ENCODE results near the gene KIF7. TPM values are rescaled to one million over a fixed set of nuclear protein-coding genes. Genes with fewer than 3 reads are reported as not detected.

Gene KIF7
- total RNA-seq, 1 donor from 2014 or later: 0.40 TPM

- DNase-seq (ENCODE audit: low read depth in 2 of 2): peak in 1 of 2 donors; percentile 14
Measured at GRCh38 chr15:89648106-89649012, 6.9 kb downstream of the KIF7 start.

DNA sequence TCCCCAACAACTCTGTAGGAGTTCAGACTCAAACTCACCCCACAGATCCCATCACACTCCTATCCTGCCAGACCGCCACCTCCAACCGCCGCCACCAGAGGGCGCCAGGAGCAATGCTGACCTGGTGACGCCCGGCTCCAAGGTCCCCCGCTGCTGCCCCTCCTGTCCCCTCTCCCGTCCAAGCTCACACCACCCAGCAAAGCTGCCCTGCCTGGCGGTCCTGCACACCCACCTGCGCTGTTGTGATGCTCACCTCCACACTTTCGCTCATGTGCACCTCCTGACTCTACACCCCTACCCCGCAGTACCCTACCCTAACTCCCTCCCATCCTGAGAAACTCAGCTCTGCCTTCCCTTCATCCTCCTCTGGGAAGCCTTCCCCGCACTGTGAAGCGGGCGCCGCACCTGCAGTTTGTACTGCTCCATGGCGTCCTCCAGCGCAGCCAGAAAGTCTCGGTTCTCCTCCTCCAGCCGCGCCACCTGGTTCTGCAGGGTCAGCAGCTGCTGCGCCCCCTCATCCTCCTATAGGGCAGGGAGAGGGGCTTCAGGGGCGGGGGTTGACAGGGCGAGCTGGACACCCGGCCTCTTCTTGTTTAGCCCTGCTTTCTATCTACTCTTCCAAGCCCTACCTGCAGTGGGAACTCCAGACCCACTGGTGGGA lies 7.9 kb downstream of the KIF7 start:
- peak; percentile 64 to 75 for DNase-seq (ENCODE audit: low read depth in 2 of 2)

DNA sequence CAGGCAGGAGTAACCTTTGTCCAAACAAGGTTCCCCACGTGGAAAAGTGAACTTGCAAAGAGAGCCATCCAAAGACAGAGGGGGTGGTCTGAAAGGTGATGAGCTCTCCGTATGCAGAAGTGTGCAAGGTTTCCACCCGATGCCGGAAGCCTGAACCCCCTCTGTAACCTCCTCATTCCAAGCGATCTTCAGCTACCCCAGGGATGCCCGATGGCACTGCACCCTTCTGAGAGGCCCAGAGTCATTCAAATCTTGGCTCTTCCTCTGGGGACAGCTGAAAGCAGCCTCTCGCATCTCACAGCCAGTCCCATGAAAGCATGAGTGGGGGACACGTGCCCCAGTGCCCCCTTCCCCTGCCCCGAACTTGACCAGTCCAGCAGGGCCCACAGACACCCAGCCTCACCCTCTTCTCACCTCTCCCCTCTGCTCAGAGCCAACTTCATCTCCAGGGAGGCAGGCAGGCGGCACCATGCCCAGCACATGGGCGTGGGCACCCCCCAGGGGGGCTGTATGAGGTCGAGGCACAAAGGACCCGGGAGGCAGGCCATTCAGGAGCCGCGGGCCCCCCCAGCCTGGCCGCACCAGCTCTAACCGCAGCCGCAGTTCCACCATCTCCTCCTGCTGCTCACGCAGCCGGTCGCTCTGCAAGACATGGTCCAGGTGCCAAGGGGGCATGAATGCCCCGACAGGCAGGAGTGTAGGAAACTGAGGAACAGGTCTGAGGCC lies 8.7 kb downstream of the KIF7 start:
- no peak for DNase-seq (ENCODE audit: low read depth in 2 of 2)

DNA sequence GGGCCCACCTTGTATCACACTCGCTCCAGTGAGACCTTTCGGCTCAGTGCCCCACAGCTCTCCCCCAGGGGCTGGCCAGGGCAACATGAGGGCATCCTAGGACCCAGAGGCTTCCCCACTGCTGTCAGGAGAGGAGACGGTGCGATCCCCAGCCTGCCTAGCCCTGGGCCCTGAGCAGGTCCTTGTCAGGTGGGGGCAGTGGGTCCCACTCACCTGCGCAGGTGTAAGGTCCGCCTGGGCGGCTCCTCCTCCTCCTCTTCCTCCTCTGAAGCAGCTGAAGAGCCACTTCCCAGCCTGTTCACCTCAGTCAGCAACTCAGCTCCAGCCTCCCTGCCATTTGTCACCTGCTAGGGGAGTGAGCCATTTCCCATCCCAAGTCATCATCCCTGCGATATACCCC lies 9.6 kb downstream of the KIF7 start:
- DNase-seq (ENCODE audit: low read depth in 2 of 2): no peak

- DNase-seq (ENCODE audit: low read depth in 2 of 2): no peak
Measured at GRCh38 chr15:89642106-89642505, 13.2 kb downstream of the KIF7 start.

DNA sequence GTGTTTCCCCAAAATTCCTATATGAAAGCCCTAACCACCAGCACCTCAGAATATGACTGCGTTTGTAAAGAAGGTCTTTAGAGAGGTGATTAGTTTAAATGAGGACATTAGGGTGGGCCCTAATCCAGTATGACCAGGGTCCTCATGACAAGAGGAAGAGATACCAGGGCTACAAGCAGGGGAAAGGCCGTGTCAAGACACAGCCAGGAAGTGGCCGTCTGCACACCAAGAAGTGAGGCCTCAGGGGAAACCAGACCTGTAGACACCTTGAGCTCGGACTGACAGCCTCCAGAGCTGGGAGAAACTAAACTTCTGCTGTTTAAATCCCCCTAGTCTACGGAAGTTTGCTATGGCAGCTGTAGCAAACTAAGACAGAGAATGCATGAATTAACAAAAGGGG lies 14.2 kb downstream of the KIF7 start:
- DNase-seq (ENCODE audit: low read depth in 2 of 2): no peak

DNA sequence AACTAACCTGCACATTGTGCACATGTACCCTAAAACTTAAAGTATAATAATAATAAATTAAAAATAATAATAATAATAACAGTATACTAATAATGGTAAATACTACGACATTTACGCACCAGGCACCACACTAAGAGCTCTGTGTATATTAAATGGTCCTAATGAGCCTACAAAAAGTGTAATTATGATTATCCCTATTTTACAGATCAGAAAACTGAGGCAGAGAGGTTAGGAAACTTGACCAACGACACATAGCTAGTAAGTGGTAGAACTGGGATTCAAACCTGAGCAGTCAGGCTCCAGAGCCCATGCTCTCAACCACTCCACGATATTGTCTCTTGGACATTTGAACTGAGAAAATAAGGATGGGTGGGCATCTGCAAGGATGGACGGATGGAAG lies 15.0 kb downstream of the KIF7 start:
- no peak for DNase-seq (ENCODE audit: low read depth in 2 of 2)

DNA sequence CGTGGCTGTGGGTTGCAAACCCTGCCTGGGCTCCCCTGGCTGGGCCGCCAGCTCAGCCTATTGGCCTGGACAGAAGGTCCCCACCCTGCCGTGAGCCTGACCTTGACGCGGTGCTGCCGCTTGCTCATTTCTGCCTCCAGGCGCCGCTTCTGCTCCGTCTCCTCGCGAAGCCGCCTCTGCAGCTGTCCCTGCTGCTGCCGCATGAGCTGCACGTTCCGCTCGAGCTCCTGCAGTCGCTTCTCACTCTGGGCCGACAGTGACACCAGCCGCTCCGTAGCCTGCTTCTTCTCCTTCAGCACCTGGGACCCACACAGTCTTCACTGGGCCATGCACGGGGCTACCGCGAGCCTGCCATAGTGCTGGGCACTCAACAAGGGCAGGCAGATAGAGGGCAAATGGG lies 21.7 kb downstream of the KIF7 start:
- no peak for DNase-seq (ENCODE audit: low read depth in 2 of 2)

DNA sequence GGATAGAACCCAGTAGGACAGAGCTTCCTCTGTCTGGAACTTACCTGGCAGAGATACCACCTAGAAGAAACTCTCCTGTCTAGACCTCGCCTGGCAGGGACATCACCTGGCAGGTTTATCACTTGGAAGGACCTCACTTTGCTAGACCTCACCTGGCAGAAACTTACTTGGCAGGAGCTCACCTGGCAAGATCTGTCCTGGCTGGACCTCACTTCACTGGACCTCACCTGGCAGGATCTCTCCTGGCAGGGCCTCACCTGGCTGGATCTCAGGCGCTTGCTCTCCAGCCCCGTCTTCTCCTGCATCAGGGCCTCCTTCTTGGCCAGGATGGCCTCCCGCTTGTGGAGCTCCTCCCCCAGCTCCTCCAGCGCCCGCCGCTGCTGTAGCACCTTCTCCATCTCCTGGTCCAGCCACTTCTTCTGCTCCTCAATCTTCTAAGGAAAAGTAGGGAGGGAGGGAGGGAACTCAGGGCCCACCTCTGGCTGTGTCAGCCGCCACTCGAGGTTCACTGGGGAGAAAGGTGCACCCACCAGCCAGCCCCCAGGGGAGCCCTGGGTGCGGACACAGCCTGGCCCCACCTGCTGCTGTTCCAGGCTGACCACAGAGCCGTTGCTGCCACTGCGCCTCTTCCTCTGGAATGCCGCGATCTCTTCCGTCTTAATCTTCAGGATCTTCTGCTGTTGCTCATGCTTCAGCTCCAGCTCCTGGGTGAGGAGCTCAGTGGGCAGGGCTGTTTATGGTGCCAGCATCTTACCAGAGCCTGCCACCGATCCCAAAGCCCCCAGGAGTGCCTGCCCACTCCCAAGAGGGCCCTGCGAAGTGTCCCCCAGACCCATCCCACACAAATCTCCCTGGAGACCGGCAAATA lies 22.5 kb downstream of the KIF7 start:
- DNase-seq (ENCODE audit: low read depth in 2 of 2): no peak

DNA sequence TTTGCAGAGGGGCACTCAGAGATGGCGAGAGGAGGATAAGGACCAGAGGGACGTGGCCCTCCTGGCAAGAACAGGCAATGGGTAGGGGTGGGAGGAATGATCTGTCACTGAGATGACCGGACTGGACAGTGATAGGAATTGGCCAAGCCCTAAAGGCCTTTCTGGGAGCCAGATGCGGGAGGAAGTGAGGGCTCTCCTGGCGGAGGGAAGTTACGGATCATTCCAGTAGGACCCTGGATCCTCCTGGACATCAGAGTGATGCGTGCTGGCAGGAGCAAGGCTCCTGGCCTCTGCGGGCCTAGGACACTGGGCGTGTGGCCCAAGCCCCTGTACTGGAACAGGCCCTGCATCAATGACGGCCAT lies 23.4 kb downstream of the KIF7 start:
- no peak for DNase-seq (ENCODE audit: low read depth in 2 of 2)

DNA sequence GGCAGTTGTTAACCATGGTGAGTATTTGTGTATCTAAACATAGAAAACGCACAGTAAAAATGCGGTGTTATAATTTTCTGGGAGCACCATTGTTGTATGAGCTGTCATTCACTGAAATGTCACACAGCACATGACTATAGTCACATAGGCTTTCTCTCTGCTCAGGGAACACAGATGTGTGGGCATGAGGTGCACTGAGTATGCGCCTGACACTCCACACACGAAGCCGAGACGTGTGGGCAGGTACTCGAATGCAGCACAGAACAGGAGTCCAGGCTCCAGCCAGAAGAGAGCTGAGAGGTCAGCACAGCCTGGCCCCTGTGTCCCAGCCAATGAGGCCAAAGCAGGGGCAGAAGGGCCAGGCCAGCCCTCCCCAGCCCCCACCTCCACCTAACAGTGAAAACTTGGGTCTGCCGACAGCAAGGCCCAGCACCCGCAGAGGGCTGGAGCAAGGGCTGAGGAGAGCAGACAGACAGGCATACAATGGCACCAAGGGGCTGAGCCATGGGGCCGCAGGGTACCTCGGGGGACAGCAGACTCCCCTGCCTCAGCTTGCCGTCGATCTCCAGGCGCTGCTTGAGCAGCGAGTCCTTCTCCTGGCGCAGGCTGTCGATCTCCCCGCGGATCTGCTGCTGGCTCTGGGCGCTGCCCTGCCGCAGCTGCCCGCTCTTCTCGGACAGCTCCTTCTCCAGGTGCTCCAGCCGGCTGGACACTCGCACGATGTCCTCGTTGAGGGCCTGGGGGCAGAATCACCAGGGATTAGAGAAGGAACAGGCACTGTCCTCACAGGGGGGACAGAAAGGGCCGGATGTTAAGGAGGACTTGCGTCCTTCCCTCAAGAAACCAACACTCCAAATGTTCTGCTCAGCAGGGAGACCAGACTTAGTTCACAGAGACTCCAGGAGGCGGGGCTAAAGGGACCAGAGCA lies 24.0 kb downstream of the KIF7 start:
- no peak for DNase-seq (ENCODE audit: low read depth in 2 of 2)

DNA sequence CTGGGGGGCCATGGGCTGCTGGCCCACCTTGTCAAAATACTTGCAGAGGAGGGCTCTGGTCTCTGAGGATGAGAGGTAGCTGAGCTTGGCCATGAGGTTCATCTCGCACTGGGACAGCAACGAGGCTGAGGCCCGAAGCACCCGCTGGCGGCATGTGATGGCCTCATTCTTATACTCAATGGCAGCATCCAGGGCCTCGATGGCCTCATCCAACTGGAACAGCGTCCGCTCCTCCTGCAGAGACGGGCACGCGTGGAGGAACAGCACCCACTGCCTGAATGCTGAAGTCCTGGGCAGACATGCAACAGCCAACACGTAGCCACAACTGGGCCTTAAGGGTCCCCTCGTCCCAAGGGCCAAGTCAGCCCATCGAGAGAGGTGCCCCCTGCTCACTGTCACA lies 25.0 kb downstream of the KIF7 start:
- DNase-seq (ENCODE audit: low read depth in 2 of 2): no peak

DNA sequence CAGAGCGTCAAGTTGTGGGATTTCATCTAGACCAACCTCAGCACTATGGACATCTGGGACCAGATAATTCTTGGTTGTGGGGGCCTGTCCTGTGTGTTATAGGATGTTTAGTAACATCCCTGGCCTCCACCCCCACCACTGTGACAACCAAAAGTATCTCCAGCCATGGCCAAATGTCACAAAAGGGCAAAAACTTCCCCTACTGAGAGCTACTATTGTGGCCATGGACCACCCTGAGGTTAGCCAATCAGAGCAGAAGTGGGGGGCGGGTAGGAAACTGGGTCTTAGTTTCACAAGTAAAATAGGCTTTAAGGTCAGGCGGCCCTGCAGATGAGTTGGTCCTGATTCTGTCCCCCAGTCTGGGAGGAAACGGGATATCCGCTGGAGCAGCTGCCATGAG lies 25.4 kb downstream of the KIF7 start:
- DNase-seq (ENCODE audit: low read depth in 2 of 2): no peak

DNA sequence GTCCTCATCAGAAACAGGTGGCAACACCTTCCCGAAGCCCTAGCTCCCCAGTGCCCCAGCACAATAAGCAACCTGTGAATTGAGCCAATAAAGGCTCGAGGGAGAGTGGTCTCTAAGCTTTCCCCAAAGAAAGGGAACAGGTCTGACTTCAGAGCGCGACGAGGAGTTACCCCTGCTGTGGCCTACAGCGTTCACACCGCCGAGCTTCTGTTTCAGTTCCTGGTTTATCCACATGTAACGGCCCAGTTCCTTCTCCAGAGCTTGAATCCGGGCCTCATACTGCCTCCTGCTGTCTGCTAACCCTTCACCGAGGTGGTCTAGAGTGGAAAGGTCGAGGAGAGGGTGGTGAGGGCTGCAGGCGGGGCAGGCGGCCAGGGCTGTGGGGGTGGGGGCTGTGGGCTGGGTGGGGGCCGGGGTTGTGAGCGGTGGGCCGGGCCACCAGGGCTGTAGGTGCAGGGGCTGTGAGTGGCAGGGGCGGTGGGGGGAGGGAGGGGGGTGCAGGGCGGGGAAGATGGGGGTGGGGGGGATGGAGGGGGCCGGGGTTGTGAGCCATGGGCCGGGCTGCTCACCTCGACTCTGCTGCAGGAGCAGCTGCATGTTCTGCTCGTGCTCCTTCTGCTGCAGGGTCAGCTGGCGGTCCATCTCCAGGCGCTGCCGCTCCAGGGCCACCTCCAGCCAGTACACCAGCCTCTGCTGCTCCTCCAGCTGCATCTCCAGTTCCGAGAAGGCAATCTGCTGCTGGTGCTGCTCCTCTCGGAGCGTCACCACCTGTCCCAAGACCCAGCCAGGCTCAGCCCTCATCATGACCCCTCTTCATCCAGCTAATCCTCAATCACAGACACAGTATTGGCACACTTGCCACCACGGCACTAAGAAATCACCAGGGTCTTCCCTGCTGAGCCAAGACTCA lies 26.2 kb downstream of the KIF7 start:
- DNase-seq (ENCODE audit: low read depth in 2 of 2): no peak

GRCh38 chr15:89628301-89628700 lies 27.0 kb downstream of the KIF7 start:
- no peak for DNase-seq (ENCODE audit: low read depth in 2 of 2)

- DNase-seq (ENCODE audit: low read depth in 2 of 2): no peak
Measured at GRCh38 chr15:89627256-89627970, 27.9 kb downstream of the KIF7 start.

DNA sequence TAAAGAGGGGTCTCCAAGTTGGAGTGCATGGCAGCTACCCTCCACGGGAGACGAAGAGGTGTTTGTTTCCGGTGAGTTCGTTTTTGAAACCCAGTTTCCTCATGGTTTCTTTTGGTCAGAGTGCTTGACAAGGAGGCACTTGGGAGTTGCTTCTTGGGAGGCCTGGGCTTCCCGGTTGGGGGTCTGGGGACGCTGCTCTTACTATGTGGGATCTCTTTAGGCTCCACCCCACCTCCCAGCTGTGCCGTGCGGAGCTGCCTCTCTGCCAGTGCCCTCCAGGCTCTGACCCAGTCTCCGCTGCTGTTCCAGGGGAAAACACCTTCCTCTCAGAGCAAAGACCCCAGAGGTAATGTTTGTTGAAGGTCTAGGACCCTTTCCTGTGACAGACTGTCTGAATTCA lies 29.6 kb downstream of the KIF7 start:
- no peak for DNase-seq (ENCODE audit: low read depth in 2 of 2)

DNA sequence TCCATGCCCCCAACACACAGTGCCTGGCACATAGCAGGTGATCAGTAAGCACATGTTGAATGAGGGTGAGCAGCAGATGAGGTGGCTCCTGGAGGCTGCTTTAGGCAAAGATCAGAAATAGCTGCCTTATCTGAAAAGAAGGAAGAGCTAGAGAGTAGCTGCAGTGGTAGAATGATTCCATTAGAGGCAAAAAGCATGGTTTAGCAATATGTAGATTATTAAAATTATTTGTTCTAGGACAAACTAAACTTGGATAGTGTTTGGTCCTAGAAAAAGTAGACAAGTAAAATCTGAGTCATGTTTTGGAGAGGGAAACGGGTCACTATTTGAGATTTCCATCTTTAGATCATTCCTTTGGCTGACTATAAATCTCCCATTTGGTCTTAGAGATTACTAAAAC lies 32.1 kb downstream of the KIF7 start:
- no peak for DNase-seq (ENCODE audit: low read depth in 2 of 2)

- DNase-seq (ENCODE audit: low read depth in 2 of 2): no peak
Measured at GRCh38 chr15:89621547-89621946, 33.7 kb downstream of the KIF7 start.

Data from lung microvascular endothelial cell (primary cell).